ENCODE measurements around the gene TENM4.
A peak's percentile ranks its signal among the peaks of the same experiment; 100 is the strongest.

The TENM4 gene

DNA sequence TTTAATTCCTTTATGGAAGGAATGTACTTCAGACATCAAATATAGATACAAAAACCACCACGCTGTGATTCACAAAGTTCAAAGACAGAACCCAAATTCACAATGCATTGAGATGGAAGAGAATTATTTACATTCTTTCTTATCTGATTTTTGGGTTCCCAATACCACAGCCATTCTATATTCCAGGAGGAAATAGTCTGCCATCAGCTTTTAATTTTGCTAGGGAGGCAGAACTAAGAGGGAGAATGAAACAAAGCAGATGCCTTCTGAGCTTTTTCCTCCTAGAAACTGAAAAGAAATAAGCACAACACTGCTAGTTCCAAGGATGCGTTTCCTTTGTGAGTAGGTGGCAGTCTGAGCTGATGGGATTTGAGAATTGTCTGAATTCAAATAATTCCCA is 583.1 kb downstream of the TENM4 start:
- no peak for DNase-seq
- Histone ChIP-seq H3K27me3 (no peaks in the 10 kb centered on the region), H3K36me3 (peaks cover 0 to 10% (median 7%) of the 10 kb centered on the region in 3 donors), H3K4me1 (no peaks in the 10 kb centered on the region), H3K4me3 (no peak overlapping the region), H3K9me3 (no peaks in the 10 kb centered on the region), H3K27ac (no peak overlapping the region)
- intact Hi-C loops (cut with DNase I; ENCODE audit: low total_unique reads): no loop called here
- TF ChIP-seq, protein P1, sequence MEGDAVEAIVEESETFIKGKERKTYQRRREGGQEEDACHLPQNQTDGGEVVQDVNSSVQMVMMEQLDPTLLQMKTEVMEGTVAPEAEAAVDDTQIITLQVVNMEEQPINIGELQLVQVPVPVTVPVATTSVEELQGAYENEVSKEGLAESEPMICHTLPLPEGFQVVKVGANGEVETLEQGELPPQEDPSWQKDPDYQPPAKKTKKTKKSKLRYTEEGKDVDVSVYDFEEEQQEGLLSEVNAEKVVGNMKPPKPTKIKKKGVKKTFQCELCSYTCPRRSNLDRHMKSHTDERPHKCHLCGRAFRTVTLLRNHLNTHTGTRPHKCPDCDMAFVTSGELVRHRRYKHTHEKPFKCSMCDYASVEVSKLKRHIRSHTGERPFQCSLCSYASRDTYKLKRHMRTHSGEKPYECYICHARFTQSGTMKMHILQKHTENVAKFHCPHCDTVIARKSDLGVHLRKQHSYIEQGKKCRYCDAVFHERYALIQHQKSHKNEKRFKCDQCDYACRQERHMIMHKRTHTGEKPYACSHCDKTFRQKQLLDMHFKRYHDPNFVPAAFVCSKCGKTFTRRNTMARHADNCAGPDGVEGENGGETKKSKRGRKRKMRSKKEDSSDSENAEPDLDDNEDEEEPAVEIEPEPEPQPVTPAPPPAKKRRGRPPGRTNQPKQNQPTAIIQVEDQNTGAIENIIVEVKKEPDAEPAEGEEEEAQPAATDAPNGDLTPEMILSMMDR (IDR thresholded peaks at IDR 0.05): no peak

DNA sequence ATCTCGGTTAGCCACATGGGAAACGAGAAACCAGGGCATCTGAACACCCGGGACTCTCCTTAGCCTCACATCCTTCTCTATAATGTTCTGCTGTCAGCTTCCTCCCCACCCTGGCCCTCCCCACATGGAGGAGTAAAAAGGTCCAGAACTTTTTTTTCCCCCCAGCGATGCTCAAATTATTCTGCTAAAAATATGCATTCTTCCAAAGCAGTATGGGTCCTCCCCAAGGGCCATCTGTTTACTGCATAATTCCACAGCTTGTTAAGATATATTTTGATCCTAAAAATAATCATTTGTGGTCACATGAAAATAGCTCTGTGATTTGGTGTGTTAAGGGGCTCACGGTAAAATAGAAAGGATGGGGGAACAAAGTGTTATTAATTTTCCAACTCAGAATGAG is 584.6 kb downstream of the TENM4 start:
- H3K27me3 ChIP-seq: no peaks in the 10 kb centered on the region
- no peak for DNase-seq
- H3K4me3 ChIP-seq: no peak overlapping the region
- intact Hi-C loops (cut with DNase I; ENCODE audit: low total_unique reads): no loop called here
- no peaks in the 10 kb centered on the region for H3K4me1 ChIP-seq
- TF ChIP-seq, protein P1 (IDR thresholded peaks at IDR 0.05): no peak
- H3K27ac ChIP-seq: no peak overlapping the region
- peaks cover 0 to 10% (median 7%) of the 10 kb centered on the region in 3 donors for H3K36me3 ChIP-seq
- H3K9me3 ChIP-seq: no peaks in the 10 kb centered on the region

DNA sequence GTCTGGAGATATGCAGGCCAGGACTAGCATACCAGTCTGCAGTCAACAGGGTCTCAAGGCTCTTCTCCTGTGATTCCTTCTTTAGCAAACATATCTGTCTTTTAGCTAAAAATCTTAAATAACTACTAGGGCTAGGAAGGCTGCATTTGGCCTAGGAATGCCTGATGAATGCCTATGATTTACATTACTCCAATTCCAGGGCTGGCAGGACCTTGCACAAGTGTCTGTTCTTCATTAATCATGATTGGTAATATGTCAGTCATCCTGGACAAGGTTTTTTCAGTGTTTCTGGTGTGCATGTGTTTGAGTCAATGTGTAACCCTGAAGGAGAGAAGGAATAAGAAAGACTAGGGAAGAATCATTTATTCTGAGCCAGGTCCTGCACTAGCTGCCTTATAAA is 585.7 kb downstream of the TENM4 start:
- no peaks in the 10 kb centered on the region for H3K27me3 ChIP-seq
- peaks cover 0 to 10% (median 7%) of the 10 kb centered on the region in 3 donors for H3K36me3 ChIP-seq
- TF ChIP-seq, protein P1 (IDR thresholded peaks at IDR 0.05): no peak
- H3K4me3 ChIP-seq: no peak overlapping the region
- H3K27ac ChIP-seq: no peak overlapping the region
- H3K4me1 ChIP-seq: no peaks in the 10 kb centered on the region
- H3K9me3 ChIP-seq: no peaks in the 10 kb centered on the region
- DNase-seq: no peak
- intact Hi-C loops (cut with DNase I; ENCODE audit: low total_unique reads): no loop called here

- DNase-seq: no peak
- Histone ChIP-seq H3K4me1 (no peaks in the 10 kb centered on the region), H3K4me3 (no peak overlapping the region), H3K27me3 (no peaks in the 10 kb centered on the region), H3K27ac (no peak overlapping the region), H3K36me3 (peaks cover 0 to 10% (median 7%) of the 10 kb centered on the region in 3 donors), H3K9me3 (no peaks in the 10 kb centered on the region)
- intact Hi-C loops (cut with DNase I; ENCODE audit: low total_unique reads): no loop called here
- TF ChIP-seq, protein P1 (IDR thresholded peaks at IDR 0.05): no peak
Measured at GRCh38 chr11:78853521-78853920, 587.3 kb downstream of the TENM4 start.

GRCh38 chr11:78851878-78852586 is 588.8 kb downstream of the TENM4 start:
- Histone ChIP-seq H3K4me1 (no peaks in the 10 kb centered on the region), H3K4me3 (no peak overlapping the region), H3K27ac (no peak overlapping the region), H3K27me3 (no peaks in the 10 kb centered on the region), H3K9me3 (no peaks in the 10 kb centered on the region), H3K36me3 (peaks cover 0 to 10% (median 7%) of the 10 kb centered on the region in 3 donors)
- DNase-seq: peak in 1 of 2 donors; percentile 44
- TF ChIP-seq, protein P1 (IDR thresholded peaks at IDR 0.05): no peak
- intact Hi-C loops (cut with DNase I; ENCODE audit: low total_unique reads): no loop called here
